CD8-positive, alpha-beta memory T cell (primary cell): ENCODE results near the gene TOP2A. TPM values are rescaled to one million over a fixed set of nuclear protein-coding genes. Genes with fewer than 3 reads are reported as not detected.
A peak's percentile ranks its signal among the peaks of the same experiment; 100 is the strongest.

Source experiments
- CTCF ChIA-PET: fragments of 350-600 bp; sonication (Branson Sonifier 250); formaldehyde crosslinking; loops from one replicate; lab custom pipeline; 2021; ENCODE audit warnings: antibody characterized with exemption; lab: Charles Lee
- POLR2A ChIA-PET: fragments of 350-600 bp; sonication (Branson Sonifier 250); formaldehyde crosslinking; loops from one replicate; lab custom pipeline; 2021; ENCODE audit warnings: antibody characterized with exemption; lab: Charles Lee
- DNase-seq, 5 donors: peaks; one replicate each; pipeline versions ENCODE4 v3.0.0 to v3.0.0-alpha.2; 2020 to 2022; ENCODE audit warnings: mixed read lengths in 1 of 5
- H3K27ac ChIP-seq: one replicate; pipeline ENCODE4 v1.7.0; 2013; ENCODE audit warnings: low read depth, mild to moderate bottlenecking, low read length, moderate library complexity
- H3K27me3 ChIP-seq: 2 replicates; pipeline ENCODE4 v1.7.0; 2013; ENCODE audit warnings: low read length, mild to moderate bottlenecking; ENCODE audit not compliant: insufficient read depth, poor library complexity, severe bottlenecking
- H3K36me3 ChIP-seq: 2 replicates; pipeline ENCODE4 v1.7.0; 2013; ENCODE audit warnings: mild to moderate bottlenecking, low read length, moderate library complexity; ENCODE audit not compliant: insufficient read depth
- H3K4me1 ChIP-seq: 2 replicates; pipeline ENCODE4 v1.7.0; 2013; ENCODE audit warnings: mild to moderate bottlenecking, low read length, moderate library complexity; ENCODE audit not compliant: insufficient read depth
- H3K4me3 ChIP-seq: 2 replicates; pipeline ENCODE4 v1.7.0; 2013; ENCODE audit warnings: mild to moderate bottlenecking, low read length
- H3K9me3 ChIP-seq: 2 replicates; pipeline ENCODE4 v1.7.0; 2013; ENCODE audit warnings: mild to moderate bottlenecking, low read length
- H3K27ac Mint-ChIP-seq, 8 donors: one replicate each; pipeline ENCODE4 v1.8.0; 2020 to 2021; ENCODE audit warnings: mixed read lengths in 8 of 8, mild to moderate bottlenecking in 6 of 8, inconsistent platforms in 3 of 8, moderate library complexity in 3 of 8
- H3K27me3 Mint-ChIP-seq, 2 donors: one replicate each; pipeline ENCODE4 v1.8.0; 2020 to 2021; ENCODE audit warnings: mixed read lengths in 2 of 2, mild to moderate bottlenecking in 1 of 2, moderate library complexity in 1 of 2
- H3K36me3 Mint-ChIP-seq, 3 donors: one replicate each; pipeline ENCODE4 v1.8.0; 2020 to 2021; ENCODE audit warnings: mixed read lengths in 3 of 3, inconsistent platforms in 1 of 3, mild to moderate bottlenecking in 1 of 3
- H3K4me1 Mint-ChIP-seq, 3 donors: one replicate each; pipeline ENCODE4 v1.8.0; 2020 to 2021; ENCODE audit warnings: mixed read lengths in 3 of 3, inconsistent platforms in 1 of 3, mild to moderate bottlenecking in 1 of 3
- H3K4me3 Mint-ChIP-seq, 7 donors: one replicate each; pipeline ENCODE4 v1.8.0; 2020 to 2021; ENCODE audit warnings: mixed read lengths in 7 of 7, mild to moderate bottlenecking in 6 of 7, moderate library complexity in 4 of 7, inconsistent platforms in 2 of 7
- H3K9me3 Mint-ChIP-seq, 5 donors: one replicate each; pipeline ENCODE4 v1.8.0; 2020 to 2022; ENCODE audit warnings: mixed read lengths in 5 of 5, mild to moderate bottlenecking in 3 of 5, moderate library complexity in 2 of 5, inconsistent platforms in 1 of 5
- polyA plus RNA-seq: library from polyadenylated mRNA; unstranded; fragments of 300-500 nt; fragmentation: Illumina TruSeq; gene quantifications from one replicate; pipeline ENCODE4 v1.2.3, GENCODE V29; 2021
- total RNA-seq, 2 experiments: library from RNA; stranded (reverse); gene quantifications; one replicate each; pipeline ENCODE4 v1.2.3, GENCODE V29; 2021

TOP2A gene
- total and polyA plus RNA-seq, 3 experiments from 2014 or later: 0.86 to 143 (median 138) TPM

- H3K27ac ChIP-seq: no peak overlapping the region
- H3K27me3 ChIP-seq: no peaks in the 10 kb centered on the region
- peaks cover 0 to 14% (median 0%) of the 10 kb centered on the region in 3 donors for H3K36me3 Mint-ChIP-seq
- no peak for DNase-seq
- H3K4me3 ChIP-seq: no peak overlapping the region
- H3K27ac Mint-ChIP-seq: peak overlapping the region in 1 of 8 donors; percentile 26
- H3K9me3 ChIP-seq: no peaks in the 10 kb centered on the region
- POLR2A ChIA-PET: no interaction called here
- CTCF ChIA-PET: interaction anchor here (1.1 to 13.7 kb wide), 4 partner anchors 55 to 260 kb away, joined by 3 to 365 read pairs (median 32); partner anchors contain the start of gene RARA
- H3K36me3 ChIP-seq: peaks cover 6% of the 10 kb centered on the region
- peak overlapping the region in 1 of 7 donors; percentile 57 for H3K4me3 Mint-ChIP-seq
- peaks cover 9 to 22% (median 9%) of the 10 kb centered on the region in 3 donors for H3K4me1 Mint-ChIP-seq
- peaks cover 11% of the 10 kb centered on the region for H3K4me1 ChIP-seq
- H3K9me3 Mint-ChIP-seq: no peaks in the 10 kb centered on the region
- H3K27me3 Mint-ChIP-seq: peaks cover 7 to 17% of the 10 kb centered on the region in 2 donors
Measured at GRCh38 chr17:40360091-40360490, 57.6 kb downstream of the TOP2A start.

- ChIA-PET CTCF (interaction anchor here (0.8 to 13.7 kb wide), 17 partner anchors 10 to 289 kb away, joined by 3 to 365 read pairs (median 3); partner anchors contain the start of genes RARA and SMARCE1), POLR2A (no interaction called here)
- Histone ChIP-seq H3K4me1 (peaks cover 7% of the 10 kb centered on the region), H3K9me3 (no peaks in the 10 kb centered on the region), H3K36me3 (peaks cover 6% of the 10 kb centered on the region), H3K27ac (no peak overlapping the region), H3K27me3 (no peaks in the 10 kb centered on the region), H3K4me3 (no peak overlapping the region)
- peaks cover 7 to 17% of the 10 kb centered on the region in 2 donors for H3K27me3 Mint-ChIP-seq
- peak; percentile 74 to 90 (median 84) for DNase-seq
- H3K4me1 Mint-ChIP-seq: peaks cover 8 to 22% (median 9%) of the 10 kb centered on the region in 3 donors
- H3K36me3 Mint-ChIP-seq: peaks cover 0 to 28% (median 0%) of the 10 kb centered on the region in 3 donors
- H3K4me3 Mint-ChIP-seq: peak overlapping the region in 3 of 7 donors; percentile 38 to 76 (median 41)
- peak overlapping the region in 6 of 8 donors; percentile 12 to 91 (median 52) for H3K27ac Mint-ChIP-seq
- H3K9me3 Mint-ChIP-seq: no peaks in the 10 kb centered on the region
Measured at GRCh38 chr17:40358323-40359038, 59.2 kb downstream of the TOP2A start.

GRCh38 chr17:40356990-40357881, 60.5 kb downstream of the TOP2A start:
- peaks cover 0 to 41% (median 4%) of the 10 kb centered on the region in 3 donors for H3K36me3 Mint-ChIP-seq
- peaks cover 6% of the 10 kb centered on the region for H3K36me3 ChIP-seq
- H3K4me1 Mint-ChIP-seq: peaks cover 13 to 22% (median 16%) of the 10 kb centered on the region in 3 donors
- CTCF ChIA-PET: interaction anchor here (0.9 to 13.7 kb wide), 19 partner anchors 8 to 1306 kb away, joined by 3 to 365 read pairs (median 3); partner anchors contain the start of gene RARA
- H3K9me3 ChIP-seq: no peaks in the 10 kb centered on the region
- peaks cover 4% of the 10 kb centered on the region for H3K4me1 ChIP-seq
- POLR2A ChIA-PET: interaction anchor here (0.6 to 1.1 kb wide), 3 partner anchors 8 to 55 kb away, joined by 3 to 7 read pairs (median 4); no protein-coding TSS in a partner anchor
- H3K27me3 ChIP-seq: no peaks in the 10 kb centered on the region
- no peak overlapping the region for H3K4me3 Mint-ChIP-seq
- H3K27ac Mint-ChIP-seq: peak overlapping the region in 2 of 8 donors; percentile 33 to 87
- DNase-seq: no peak
- H3K27me3 Mint-ChIP-seq: peaks cover 6 to 14% of the 10 kb centered on the region in 2 donors
- H3K4me3 ChIP-seq: no peak overlapping the region
- H3K9me3 Mint-ChIP-seq: no peaks in the 10 kb centered on the region
- no peak overlapping the region for H3K27ac ChIP-seq

- H3K27ac Mint-ChIP-seq: peak overlapping the region in 3 of 8 donors; percentile 50 to 75 (median 56)
- Histone ChIP-seq H3K9me3 (no peaks in the 10 kb centered on the region), H3K4me1 (no peaks in the 10 kb centered on the region), H3K27me3 (no peaks in the 10 kb centered on the region), H3K4me3 (no peak overlapping the region), H3K27ac (no peak overlapping the region), H3K36me3 (peaks cover 6% of the 10 kb centered on the region)
- peaks cover 0 to 50% (median 6%) of the 10 kb centered on the region in 3 donors for H3K36me3 Mint-ChIP-seq
- no peak for DNase-seq
- H3K4me1 Mint-ChIP-seq: peaks cover 14 to 20% (median 17%) of the 10 kb centered on the region in 3 donors
- H3K27me3 Mint-ChIP-seq: peaks cover 6 to 8% of the 10 kb centered on the region in 2 donors
- H3K4me3 Mint-ChIP-seq: no peak overlapping the region
- POLR2A ChIA-PET: interaction anchor here (0.8 to 1.5 kb wide), 3 partner anchors 42 to 53 kb away, joined by 3 to 4 read pairs (median 3); no protein-coding TSS in a partner anchor
- no peaks in the 10 kb centered on the region for H3K9me3 Mint-ChIP-seq
- CTCF ChIA-PET: interaction anchor here (0.9 to 13.7 kb wide), 22 partner anchors 8 to 1307 kb away, joined by 3 to 365 read pairs (median 11); partner anchors contain the start of genes GJD3, RARA and TOP2A
Measured at GRCh38 chr17:40355804-40356758, 61.6 kb downstream of the TOP2A start.

DNA sequence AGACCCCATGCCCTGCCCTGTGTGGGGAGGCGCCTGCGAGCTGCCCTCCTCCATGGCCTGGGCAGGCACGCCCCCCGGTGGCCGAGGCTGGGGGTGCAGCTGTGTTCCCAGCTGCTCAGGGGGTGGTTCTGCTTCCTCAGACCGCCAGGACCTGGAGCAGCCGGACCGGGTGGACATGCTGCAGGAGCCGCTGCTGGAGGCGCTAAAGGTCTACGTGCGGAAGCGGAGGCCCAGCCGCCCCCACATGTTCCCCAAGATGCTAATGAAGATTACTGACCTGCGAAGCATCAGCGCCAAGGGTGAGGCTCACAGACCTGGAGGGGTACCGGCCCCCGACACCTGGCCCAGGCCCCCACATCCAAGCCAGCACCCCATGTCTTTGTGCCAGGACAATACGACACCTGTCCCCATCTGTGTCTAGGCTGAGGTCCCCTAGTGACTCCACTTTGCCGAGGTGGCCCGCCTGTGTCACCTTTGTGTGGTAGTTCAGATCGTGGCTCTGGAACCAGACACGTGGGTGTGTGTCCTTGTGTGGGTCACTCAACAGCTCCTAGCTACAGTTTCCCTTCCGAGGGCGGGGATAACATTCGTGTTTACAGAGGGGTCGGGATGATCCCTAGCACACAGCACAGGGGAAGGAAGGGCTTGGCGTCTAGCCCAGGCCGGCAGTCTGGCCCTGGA, 62.4 kb downstream of the TOP2A start:
- H3K9me3 Mint-ChIP-seq: no peaks in the 10 kb centered on the region
- peak overlapping the region in 6 of 8 donors; percentile 19 to 75 (median 41) for H3K27ac Mint-ChIP-seq
- Histone ChIP-seq H3K4me3 (no peak overlapping the region), H3K9me3 (no peaks in the 10 kb centered on the region), H3K27ac (no peak overlapping the region), H3K27me3 (no peaks in the 10 kb centered on the region), H3K4me1 (no peaks in the 10 kb centered on the region), H3K36me3 (peaks cover 9% of the 10 kb centered on the region)
- CTCF ChIA-PET: interaction anchor here (0.6 to 13.7 kb wide), 34 partner anchors 9 to 204 kb away, joined by 3 to 365 read pairs (median 5); partner anchors contain the start of genes CDC6, GJD3, RARA and TOP2A
- H3K4me1 Mint-ChIP-seq: peaks cover 14 to 20% (median 17%) of the 10 kb centered on the region in 3 donors
- POLR2A ChIA-PET: interaction anchor here (0.8 to 1.5 kb wide), 2 partner anchors 48 to 51 kb away, joined by 3 to 4 read pairs; no protein-coding TSS in a partner anchor
- H3K4me3 Mint-ChIP-seq: peak overlapping the region in 1 of 7 donors; percentile 32
- H3K36me3 Mint-ChIP-seq: peaks cover 0 to 53% (median 6%) of the 10 kb centered on the region in 3 donors
- peaks cover 0 to 4% of the 10 kb centered on the region in 2 donors for H3K27me3 Mint-ChIP-seq
- DNase-seq: peak; percentile 63 to 82 (median 71)

GRCh38 chr17:40354221-40355122, 63.2 kb downstream of the TOP2A start:
- CTCF ChIA-PET: interaction anchor here (0.6 to 13.7 kb wide), 33 partner anchors 10 to 205 kb away, joined by 3 to 365 read pairs (median 5); partner anchors contain the start of genes CDC6, GJD3, RARA and TOP2A
- Histone ChIP-seq H3K9me3 (no peaks in the 10 kb centered on the region), H3K36me3 (peaks cover 17% of the 10 kb centered on the region), H3K27me3 (no peaks in the 10 kb centered on the region), H3K4me3 (no peak overlapping the region), H3K27ac (no peak overlapping the region), H3K4me1 (no peaks in the 10 kb centered on the region)
- H3K9me3 Mint-ChIP-seq: no peaks in the 10 kb centered on the region
- H3K27ac Mint-ChIP-seq: peak overlapping the region in 6 of 8 donors; percentile 12 to 75 (median 32)
- H3K4me3 Mint-ChIP-seq: no peak overlapping the region
- POLR2A ChIA-PET: interaction anchor here (0.8 kb wide), 1 partner anchor 48 kb away, joined by 4 read pairs; no protein-coding TSS in a partner anchor
- DNase-seq: no peak
- peaks cover 0 to 61% (median 6%) of the 10 kb centered on the region in 3 donors for H3K36me3 Mint-ChIP-seq
- peaks cover 17 to 26% (median 22%) of the 10 kb centered on the region in 3 donors for H3K4me1 Mint-ChIP-seq
- peaks cover 0 to 3% of the 10 kb centered on the region in 2 donors for H3K27me3 Mint-ChIP-seq
